Retina (tissue), 1 donor: ENCODE measurements around the gene ADCY6.

Experiments
- DNase-seq: peaks from one replicate; pipeline ENCODE4 v3.0.0-alpha.2; 2016

The ADCY6 gene

DNA sequence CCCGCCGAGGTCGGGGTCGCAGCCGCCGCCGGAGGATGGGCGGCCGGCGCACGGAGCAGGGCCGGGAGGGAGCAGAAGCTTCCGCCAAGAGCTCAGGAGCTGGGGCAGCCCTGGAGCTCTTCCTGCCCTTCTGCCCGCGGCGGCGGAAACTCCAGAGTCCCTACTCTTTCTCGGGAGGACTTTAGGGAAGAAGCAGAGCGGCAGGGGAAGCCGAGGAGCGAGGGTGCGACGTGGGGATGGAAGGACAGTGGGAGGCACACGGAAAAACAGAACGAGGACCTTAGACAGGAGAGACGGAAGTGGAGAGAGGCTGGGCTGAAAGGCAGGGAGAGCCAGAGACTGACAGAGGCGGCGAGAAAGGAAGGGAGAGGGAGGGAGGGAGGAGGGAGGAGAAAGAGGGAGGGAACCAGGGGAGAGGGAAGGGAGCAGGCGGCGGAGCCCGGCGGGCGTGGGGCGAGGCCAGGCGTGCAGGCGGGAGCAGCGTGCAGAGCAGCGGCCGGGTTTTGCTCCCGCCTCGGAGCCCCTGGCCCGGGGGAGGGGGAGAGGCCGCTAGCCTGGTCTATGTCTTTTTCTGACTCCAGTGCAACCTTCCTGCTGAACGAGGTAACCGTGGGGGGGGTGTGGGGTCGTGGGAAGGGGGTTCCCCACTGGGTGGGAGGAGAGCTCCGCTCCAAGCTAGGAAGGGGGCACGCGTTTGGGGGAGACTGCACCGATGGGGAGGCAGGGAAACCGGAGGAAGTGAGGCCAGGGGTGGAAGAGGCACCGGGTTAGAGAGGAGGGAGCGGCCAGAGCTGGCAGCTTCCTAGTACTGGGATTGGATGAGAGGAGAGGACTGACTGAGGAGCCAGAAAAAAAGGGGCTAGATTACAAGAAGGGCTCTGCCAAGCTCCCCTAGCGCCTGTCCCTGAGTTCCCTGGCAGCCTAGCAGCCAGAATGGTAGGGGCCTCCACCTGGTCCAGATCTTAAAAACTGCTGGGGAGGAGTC, 26.5 kb upstream of the ADCY6 start:
- peak; percentile 92 for DNase-seq

DNA sequence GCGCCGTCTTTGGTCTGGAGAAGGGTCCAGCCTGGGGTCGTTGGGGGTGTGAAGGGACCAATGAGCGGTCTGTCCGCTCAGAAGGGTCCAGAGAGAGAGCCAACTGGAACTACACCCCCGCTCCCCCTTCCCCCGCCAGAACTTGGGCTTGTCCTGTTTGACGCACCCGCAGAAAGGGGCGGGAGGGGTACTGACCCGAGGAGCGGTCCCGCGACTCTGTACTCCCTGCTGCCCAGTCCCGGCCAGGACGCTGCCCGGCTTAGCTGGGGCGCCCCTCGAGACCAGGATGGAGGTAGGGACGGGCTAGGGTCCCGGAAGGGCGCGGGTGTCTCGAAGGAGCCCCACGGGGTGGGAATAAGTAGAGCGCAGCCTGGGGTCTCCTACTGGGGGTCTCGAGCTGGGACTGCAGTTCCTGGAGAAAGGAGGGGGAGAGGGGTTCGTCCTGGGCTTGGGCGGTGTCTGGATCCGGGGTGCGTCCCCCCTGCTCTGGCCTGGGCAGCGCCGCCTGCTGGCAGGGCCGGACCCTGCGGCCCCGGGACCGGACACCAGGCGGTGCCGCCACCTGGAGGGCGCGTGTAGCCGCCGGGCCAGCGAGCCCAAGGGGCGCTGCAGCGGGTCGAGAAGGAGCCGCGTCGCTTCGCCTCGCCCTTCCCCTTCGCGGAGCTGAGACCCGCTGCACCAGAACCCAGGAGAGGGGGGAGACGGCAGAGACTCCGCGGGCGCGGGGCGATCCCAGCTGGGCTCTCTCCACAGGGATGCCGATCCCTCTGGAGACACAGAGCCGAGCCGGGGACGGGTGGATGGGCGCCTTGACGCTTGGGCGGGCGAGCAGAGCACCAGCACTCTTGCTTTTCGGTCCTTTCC, 25.6 kb upstream of the ADCY6 start:
- peak; percentile 93 for DNase-seq

GRCh38 chr12:48813465-48814261, 24.8 kb upstream of the ADCY6 start:
- peak; percentile 40 for DNase-seq

- no peak for DNase-seq
Measured at GRCh38 chr12:48812389-48812788, 23.5 kb upstream of the ADCY6 start.

DNA sequence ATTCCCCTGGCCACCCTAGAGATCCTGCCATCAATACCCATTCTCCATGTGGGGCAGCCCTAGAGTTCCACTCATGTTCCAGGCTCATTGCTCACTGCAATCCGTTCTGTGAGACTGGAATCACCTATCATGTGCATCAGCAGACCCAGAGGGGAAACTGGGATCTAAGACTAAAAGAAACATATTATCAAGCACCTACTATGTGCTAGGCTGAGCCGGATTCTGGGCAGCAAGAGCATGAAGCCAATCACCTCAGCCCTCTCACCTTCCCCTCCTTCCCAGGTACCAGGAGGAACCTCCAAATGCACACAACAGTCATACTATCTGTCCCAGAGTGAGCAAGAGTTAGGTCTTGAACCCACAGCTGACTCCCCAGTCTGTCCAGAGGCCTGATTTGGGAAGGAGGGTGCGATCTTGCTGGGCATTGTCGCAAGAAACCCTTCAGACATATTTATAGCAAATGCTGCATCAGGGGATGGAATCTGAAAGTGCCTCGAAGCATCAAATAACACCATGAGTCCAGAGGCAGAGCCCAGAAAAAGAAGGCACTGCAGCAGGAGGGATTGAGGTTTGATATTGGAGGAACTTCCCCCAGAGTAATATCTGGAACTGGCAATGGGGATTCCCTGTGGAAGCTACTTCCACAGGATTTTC, 22.7 kb upstream of the ADCY6 start:
- DNase-seq = no peak

GRCh38 chr12:48810903-48811431, 22.1 kb upstream of the ADCY6 start:
- no peak for DNase-seq

DNA sequence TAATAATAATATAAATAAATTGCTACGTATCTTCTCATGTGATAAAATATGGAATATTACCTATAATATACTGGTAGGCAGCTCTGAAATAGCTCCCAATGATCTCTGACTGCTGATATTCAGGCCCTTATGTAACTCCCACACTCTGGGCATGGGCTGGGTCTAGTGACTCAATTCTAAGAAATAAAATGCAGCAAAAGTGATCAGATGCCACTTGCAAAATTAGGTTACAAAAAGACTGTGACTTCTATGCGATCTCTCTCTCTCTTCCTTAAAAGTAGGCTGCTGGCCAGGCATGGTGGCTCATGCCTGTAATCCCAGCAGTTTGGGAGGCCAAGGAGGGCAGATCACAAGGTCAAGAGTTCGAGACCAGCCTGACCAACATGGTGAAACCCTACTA, 19.1 kb upstream of the ADCY6 start:
- no peak for DNase-seq

DNA sequence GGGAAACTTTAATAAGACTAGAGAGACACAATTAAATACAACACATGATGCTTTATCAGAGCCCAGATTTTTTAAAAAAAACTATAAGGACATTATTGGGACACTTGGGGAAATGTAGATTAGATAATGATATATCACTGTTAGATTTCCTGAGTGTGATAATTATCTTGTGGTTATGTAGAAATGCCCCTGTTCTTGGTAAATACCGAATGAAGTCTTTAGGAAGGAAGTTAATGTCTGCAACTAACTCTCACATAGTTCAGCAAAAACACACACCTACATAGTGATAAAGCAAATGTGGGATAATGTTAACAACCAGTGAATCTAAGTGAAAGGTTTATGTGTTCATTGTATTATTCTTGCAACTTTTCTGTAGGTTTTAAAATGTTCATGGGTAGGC, 14.8 kb upstream of the ADCY6 start:
- no peak for DNase-seq

DNA sequence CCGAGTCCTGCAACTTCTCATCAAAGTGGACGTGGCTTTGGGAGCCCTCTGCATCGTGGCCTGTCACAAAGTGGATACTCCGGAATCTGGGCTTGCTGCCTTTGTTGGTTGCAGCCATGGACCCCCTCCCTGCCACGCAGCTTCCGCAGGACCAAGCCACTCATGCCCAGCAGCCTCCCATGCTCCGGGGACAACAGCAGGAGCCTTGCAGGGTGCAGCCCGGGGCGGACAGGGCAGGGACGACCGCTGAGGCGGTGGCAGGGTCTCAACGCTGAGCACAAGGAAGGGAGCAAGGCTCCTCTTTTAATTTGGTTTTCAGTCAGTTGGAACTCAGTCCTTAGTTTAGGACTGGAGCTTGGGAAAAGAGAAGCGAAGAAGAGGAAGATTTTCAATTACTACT, 12.1 kb upstream of the ADCY6 start:
- no peak for DNase-seq

DNA sequence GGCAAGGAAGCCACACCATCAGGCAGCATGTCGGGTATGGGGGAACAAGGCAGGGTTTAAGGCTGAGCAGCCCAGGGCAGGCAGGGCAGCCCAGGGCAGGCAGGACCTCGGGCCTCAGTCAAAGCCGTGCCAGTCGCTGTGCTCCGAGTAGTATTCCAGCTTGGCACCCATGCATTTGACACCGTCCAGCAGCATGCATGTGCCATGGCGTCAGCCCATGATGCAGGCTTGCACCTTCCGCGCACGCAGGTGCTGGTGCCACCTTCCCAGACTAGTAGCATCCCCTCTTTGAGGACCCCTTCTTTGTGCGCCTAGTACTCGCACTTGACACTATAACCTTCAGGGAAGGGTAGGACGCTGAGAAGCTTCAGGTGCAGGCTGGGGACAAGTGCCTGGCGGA, 11.6 kb upstream of the ADCY6 start:
- DNase-seq = no peak

- DNase-seq = no peak
Measured at GRCh38 chr12:48796976-48797375, 8.1 kb upstream of the ADCY6 start.

GRCh38 chr12:48795550-48796455, 6.9 kb upstream of the ADCY6 start:
- peak; percentile 82 for DNase-seq

DNA sequence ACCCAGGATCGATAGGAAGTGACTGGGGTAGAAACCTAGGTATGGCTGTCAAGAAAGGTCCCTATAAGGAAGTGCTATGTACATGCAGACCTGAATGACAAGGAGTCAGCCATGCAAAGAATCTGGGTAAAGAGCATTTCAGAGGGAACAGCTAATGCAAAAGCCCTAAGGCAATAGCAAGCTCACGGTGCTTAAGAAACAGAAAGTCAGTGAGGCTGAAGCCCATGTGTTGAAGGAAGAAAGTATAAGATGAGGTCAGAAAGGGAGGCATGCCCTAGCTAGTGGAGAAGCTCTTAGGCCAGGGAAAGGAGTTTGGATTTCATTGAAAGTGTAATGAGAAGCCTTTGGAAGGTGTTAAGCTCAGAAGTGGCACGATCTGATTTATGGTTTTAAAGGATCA, 6.0 kb upstream of the ADCY6 start:
- DNase-seq = peak; percentile 33

GRCh38 chr12:48793696-48794095, 4.8 kb upstream of the ADCY6 start:
- DNase-seq = no peak

DNA sequence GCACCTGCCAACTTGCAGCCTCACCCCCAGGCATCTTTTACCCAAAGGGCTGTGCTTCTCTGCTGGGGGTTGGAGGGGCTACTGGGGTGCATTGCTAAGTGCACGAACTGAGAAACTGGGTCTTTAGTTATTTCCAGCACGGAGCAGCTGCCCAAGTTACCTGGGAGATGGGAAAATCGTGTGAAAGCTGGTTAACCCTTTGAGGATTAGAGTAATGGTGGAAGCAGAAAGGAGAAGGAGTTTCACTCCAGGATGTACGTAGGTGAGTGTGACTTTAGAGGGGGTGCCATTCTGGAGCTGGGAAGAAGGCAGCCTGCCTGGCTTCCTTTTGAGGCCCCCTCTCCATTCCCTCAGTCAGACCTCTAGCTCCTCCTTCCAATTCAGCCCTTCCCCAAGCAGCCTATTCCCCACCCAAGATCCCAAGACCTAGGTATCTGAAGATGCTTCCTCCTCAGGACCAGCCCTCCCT, 1.0 kb upstream of the ADCY6 start:
- DNase-seq = peak; percentile 26

DNA sequence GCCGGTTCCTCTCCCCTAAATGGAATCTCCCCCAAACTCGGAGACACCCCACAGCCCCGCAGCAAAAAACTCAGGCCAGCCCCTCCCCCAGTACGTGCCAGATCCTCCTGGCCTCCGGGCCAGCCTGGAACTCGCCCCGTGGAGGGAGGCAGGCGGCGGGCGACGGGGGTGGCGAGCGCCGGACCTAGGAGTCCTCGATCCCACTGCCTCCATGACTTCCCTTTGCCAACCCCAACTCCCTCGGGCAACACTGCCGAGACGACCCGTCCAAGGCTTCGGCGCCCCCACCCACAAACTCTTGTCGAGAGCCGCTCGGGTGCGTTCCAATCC, 400 bp downstream of the ADCY6 start:
- DNase-seq = peak; percentile 58

DNA sequence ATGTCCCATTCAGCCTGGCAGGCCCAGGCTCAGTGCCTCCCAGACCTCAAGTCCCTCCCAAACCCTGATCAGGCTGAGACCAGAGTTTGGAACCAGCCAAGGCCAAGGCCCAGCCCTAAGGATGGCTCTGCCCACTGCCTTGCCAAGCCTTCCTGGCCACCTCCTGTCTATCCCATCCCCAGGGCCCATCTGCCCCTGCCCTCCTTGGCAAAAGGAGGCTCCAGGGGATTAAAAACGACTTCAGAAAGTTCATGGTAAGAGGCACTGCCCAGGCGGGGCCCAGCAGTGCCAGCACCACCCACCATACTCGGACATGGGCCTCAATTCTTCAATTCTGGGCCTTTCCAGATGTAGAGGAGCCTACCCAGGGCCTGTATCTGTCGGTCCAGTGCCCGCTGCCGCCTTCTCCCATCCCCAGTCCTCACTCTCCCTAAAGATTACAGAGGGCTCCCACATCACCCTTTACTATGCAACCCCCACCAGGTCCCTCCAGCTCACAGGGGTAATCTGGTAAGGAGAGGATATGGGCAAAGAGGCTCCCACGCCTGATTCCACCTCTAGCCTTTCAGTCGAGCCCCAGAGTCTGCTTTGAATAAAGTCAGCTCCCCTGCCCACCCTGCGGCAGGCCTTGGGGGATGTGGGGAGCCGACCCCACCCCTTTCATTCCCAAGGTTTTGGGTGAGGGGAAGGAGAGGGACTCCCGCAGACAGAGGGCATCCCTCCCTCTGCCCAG, 932 bp downstream of the ADCY6 start:
- no peak for DNase-seq

DNA sequence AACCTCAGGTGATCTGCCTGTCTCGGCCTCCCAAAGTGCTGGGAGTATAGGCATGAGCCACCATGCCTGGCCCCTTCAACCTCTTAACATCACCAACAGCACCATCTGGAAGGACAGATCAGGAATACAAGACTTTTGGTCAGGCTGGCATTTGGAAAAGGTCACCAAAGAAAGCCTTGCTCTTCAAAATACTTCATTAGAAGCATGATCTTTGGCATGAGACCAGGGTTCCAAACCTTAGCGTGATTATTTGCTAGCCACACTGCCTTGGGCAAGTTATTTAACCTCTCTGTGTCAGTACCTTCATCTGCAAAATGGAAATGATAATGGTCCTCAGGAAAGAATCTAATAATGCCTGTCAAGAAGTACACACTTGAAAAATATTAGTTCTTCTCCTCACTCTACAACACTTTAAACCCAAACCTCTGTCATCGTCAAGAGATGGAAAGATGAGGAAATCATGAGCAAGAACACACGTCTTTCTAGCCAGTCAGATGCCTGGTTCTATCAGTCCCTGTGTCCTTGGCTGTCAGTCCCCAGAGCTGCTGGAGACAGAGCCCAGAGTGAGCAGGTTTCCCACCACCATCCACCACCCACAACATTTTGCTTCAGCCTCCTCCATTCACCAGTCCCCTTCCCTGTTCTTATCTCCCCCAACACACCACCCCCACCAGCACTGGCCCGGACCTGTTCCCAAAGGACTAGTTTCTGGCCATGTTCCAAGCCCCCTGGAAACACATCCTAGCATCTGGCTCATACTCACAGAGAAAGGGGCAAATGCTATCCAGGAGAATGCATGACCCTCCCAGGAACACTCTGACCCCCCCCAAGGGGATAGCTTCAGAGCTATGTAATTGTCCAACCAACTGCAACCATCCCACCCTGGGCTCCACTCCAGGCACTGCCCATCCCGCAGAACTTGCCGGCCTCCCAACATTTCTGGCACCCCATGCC, 2.0 kb downstream of the ADCY6 start:
- DNase-seq = no peak

- no peak for DNase-seq
Measured at GRCh38 chr12:48783432-48783831, 5.5 kb downstream of the ADCY6 start.
